ENCODE data around the gene IGSF23. TPM values are rescaled to one million over a fixed set of nuclear protein-coding genes. Genes with fewer than 3 reads are reported as not detected.

Gene IGSF23
- total and polyA plus RNA-seq, 2 donors (not counting 1 experiment from before 2014, with no cell fraction given) = not detected

GRCh38 chr19:44673510-44673909 lies 60.1 kb downstream of the IGSF23 start:
- no peak overlapping the region for H3K27ac Mint-ChIP-seq
- no peaks in the 10 kb centered on the region for H3K79me2 ChIP-seq (ENCODE audit: control insufficient read depth, insufficient read depth, low read length)
- H3K27ac ChIP-seq (ENCODE audit: low read length in 2 of 2) = no peak overlapping the region
- H4K20me1 ChIP-seq (ENCODE audit: control insufficient read depth, insufficient read depth, low read length, poor library complexity, severe bottlenecking) = no peaks in the 10 kb centered on the region
- H3K4me2 ChIP-seq (replicated peaks; ENCODE audit: low read depth, low read length, poor library complexity, severe bottlenecking) = no peak overlapping the region
- ChIA-PET CTCF (interaction anchor here (0.7 kb wide), 1 partner anchor 80 kb away, joined by 3 read pairs; no protein-coding TSS in a partner anchor), POLR2A (no interaction called here)
- WGBS (ENCODE audit: insufficient coverage) = no CpG with 5 or more reads among the region's 4 CpGs
- no peak for ATAC-seq (ENCODE audit: low read depth)
- no peak overlapping the region for H3K4me3 Mint-ChIP-seq
- no peak overlapping the region for H2AFZ ChIP-seq (ENCODE audit: insufficient read depth, low read depth, low read length, poor library complexity, severe bottlenecking)
- intact Hi-C loops (cut with micrococcal nuclease) = no loop called here
- H3K9ac ChIP-seq (ENCODE audit: low read length) = no peak overlapping the region
- no peak overlapping the region for H3K4me3 ChIP-seq (ENCODE audit: control extremely low read depth in 1 of 5, extremely low read depth in 1 of 5, insufficient read depth in 1 of 5, low read depth in 2 of 5, low read length in 4 of 5)
- H3K9me3 ChIP-seq (ENCODE audit: control extremely low read depth in 1 of 3, control insufficient read depth in 2 of 3, insufficient read depth in 1 of 3, low read length in 2 of 3) = peaks cover 0 to 8% (median 0%) of the 10 kb centered on the region in 3 donors
- no peaks in the 10 kb centered on the region for H3K4me1 ChIP-seq (ENCODE audit: control insufficient read depth in 2 of 2, insufficient read depth in 2 of 2, low read length in 2 of 2)
- no peaks in the 10 kb centered on the region for H3K27me3 ChIP-seq (replicated peaks in 1 of 4; ENCODE audit: control extremely low read depth in 1 of 4, control insufficient read depth in 3 of 4, insufficient read depth in 4 of 4, low read length in 3 of 4)
- DNase-seq = no peak
- H3K27me3 Mint-ChIP-seq = peaks cover 5% of the 10 kb centered on the region
- TF ChIP-seq CTCF (IDR thresholded peaks at IDR 0.05) (no peak), EZH2 (IDR thresholded peaks at IDR 0.05; ENCODE audit: borderline replicate concordance, insufficient read depth, low read depth, low read length, poor library complexity, severe bottlenecking) (no peak)
- H3K4me1 Mint-ChIP-seq = no peaks in the 10 kb centered on the region
- no peaks in the 10 kb centered on the region for H3K36me3 ChIP-seq (replicated peaks in 1 of 2; ENCODE audit: control extremely low read depth in 1 of 2, control insufficient read depth in 1 of 2, extremely low read depth in 1 of 2, insufficient read depth in 2 of 2, low read length in 1 of 2)
- H3K9me3 Mint-ChIP-seq (ENCODE audit: insufficient read depth) = peaks cover 2% of the 10 kb centered on the region

GRCh38 chr19:44675521-44675920 lies 62.2 kb downstream of the IGSF23 start:
- CTCF ChIA-PET = no interaction called here
- H3K27me3 ChIP-seq (replicated peaks in 1 of 4; ENCODE audit: control extremely low read depth in 1 of 4, control insufficient read depth in 3 of 4, insufficient read depth in 4 of 4, low read length in 3 of 4) = no peaks in the 10 kb centered on the region
- H3K27ac Mint-ChIP-seq = no peak overlapping the region
- ATAC-seq (ENCODE audit: low read depth) = no peak
- POLR2A ChIA-PET = no interaction called here
- H3K9me3 ChIP-seq (ENCODE audit: control extremely low read depth in 1 of 3, control insufficient read depth in 2 of 3, insufficient read depth in 1 of 3, low read length in 2 of 3) = peaks cover 0 to 8% (median 0%) of the 10 kb centered on the region in 3 donors
- no peak overlapping the region for H3K4me3 Mint-ChIP-seq
- peaks cover 13% of the 10 kb centered on the region for H3K27me3 Mint-ChIP-seq
- H3K4me1 ChIP-seq (ENCODE audit: control insufficient read depth in 2 of 2, insufficient read depth in 2 of 2, low read length in 2 of 2) = no peaks in the 10 kb centered on the region
- H3K9me3 Mint-ChIP-seq (ENCODE audit: insufficient read depth) = peaks cover 2% of the 10 kb centered on the region
- H3K4me1 Mint-ChIP-seq = no peaks in the 10 kb centered on the region
- H2AFZ ChIP-seq (ENCODE audit: insufficient read depth, low read depth, low read length, poor library complexity, severe bottlenecking) = no peak overlapping the region
- no peak for TF ChIP-seq EZH2 (IDR thresholded peaks at IDR 0.05; ENCODE audit: borderline replicate concordance, insufficient read depth, low read depth, low read length, poor library complexity, severe bottlenecking)
- no peak for TF ChIP-seq CTCF (IDR thresholded peaks at IDR 0.05)
- no peak overlapping the region for H3K4me3 ChIP-seq (ENCODE audit: control extremely low read depth in 1 of 5, extremely low read depth in 1 of 5, insufficient read depth in 1 of 5, low read depth in 2 of 5, low read length in 4 of 5)
- intact Hi-C loops (cut with micrococcal nuclease) = no loop called here
- H3K79me2 ChIP-seq (ENCODE audit: control insufficient read depth, insufficient read depth, low read length) = no peaks in the 10 kb centered on the region
- WGBS (ENCODE audit: insufficient coverage) = 94% methylated on average over 6 of the region's 6 CpGs
- no peak for DNase-seq
- no peak overlapping the region for H3K27ac ChIP-seq (ENCODE audit: low read length in 2 of 2)
- H3K9ac ChIP-seq (ENCODE audit: low read length) = no peak overlapping the region
- no peak overlapping the region for H3K4me2 ChIP-seq (replicated peaks; ENCODE audit: low read depth, low read length, poor library complexity, severe bottlenecking)
- no peaks in the 10 kb centered on the region for H4K20me1 ChIP-seq (ENCODE audit: control insufficient read depth, insufficient read depth, low read length, poor library complexity, severe bottlenecking)
- no peaks in the 10 kb centered on the region for H3K36me3 ChIP-seq (replicated peaks in 1 of 2; ENCODE audit: control extremely low read depth in 1 of 2, control insufficient read depth in 1 of 2, extremely low read depth in 1 of 2, insufficient read depth in 2 of 2, low read length in 1 of 2)

Data from B cell (primary cell).